ENCODE results near the gene SIGLEC5.

GRCh38 chr19:51587264-51588191 lies 42.7 kb downstream of the SIGLEC5 start:
- TF ChIP-seq EZH2phosphoT487 (IDR thresholded peaks at IDR 0.05; ENCODE audit: borderline replicate concordance, low read length) (no peak), CTCF (conservative IDR thresholded peaks at IDR 0.05; ENCODE audit: low read depth, low read length) (no peak)

All from PC-3 (cell line).